OCI-LY1 (cell line): Measurements from ENCODE around the gene KPNA1.

Experiments
- CTCF ChIP-seq: fragments of 200-600 bp; sonication (generic), shearing (Covaris generic); IDR thresholded peaks from 2 replicates; pipeline ENCODE4 v1.5.1; 2017; ENCODE audit warnings: mild to moderate bottlenecking, antibody characterized with exemption, low read length, moderate library complexity, mixed read lengths
- EZH2 ChIP-seq: fragments of 200-600 bp; sonication (generic), shearing (Covaris generic); IDR thresholded peaks from 2 replicates; pipeline ENCODE4 v1.8.0; 2017; ENCODE audit warnings: borderline replicate concordance, mixed run types, mild to moderate bottlenecking, antibody characterized with exemption, low read length, moderate library complexity, mixed read lengths

DNA sequence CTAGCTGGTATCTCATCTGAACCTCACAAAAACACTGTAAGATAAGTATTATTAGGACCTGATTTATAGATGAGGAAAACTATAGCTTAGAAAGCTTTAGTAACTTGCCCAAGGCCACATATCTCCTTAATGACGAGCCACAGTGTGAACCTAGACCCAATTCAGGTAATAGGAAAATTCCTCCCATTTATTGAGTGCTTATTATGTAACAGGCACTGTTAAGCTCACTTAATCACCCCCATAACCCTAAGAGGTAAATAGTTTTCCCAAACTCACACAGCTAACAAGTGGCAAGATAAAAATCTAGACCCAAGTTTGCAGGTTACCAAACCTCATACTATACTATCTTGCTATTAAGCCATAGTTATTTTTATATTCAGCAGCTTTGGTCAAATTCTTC lies 106.8 kb downstream of the KPNA1 start:
- TF ChIP-seq CTCF: no peak
- no peak for TF ChIP-seq EZH2
